HL-60/S4 treated with phorbol 12-myristate 13-acetate at 8.2 ng/mL for 4 days and 3 days (cell line): ENCODE results near the gene FADS1.

Source experiments
- in situ Hi-C: fragments of 300-500 bp; cut with MboI; formaldehyde crosslinking; loops from 2 replicates; pipeline ENCODE4 v1.15.0; 2022; ENCODE audit warnings: low sequenced_read_pairs

Gene FADS1

GRCh38 chr11:61778920-61779650 is 37.7 kb downstream of the FADS1 start:
- in situ Hi-C loops: no loop called here

GRCh38 chr11:61778357-61778886 is 38.4 kb downstream of the FADS1 start:
- in situ Hi-C loops: no loop called here

GRCh38 chr11:61777234-61778090 is 39.3 kb downstream of the FADS1 start:
- in situ Hi-C loops: no loop called here

- in situ Hi-C loops: no loop called here
These were observed 40.2 kb downstream of the FADS1 start for GRCh38 chr11:61776561-61777075.

GRCh38 chr11:61775606-61776554 is 40.9 kb downstream of the FADS1 start:
- in situ Hi-C loops: no loop called here

GRCh38 chr11:61775106-61775505 is 41.7 kb downstream of the FADS1 start:
- in situ Hi-C loops: no loop called here

- in situ Hi-C loops: no loop called here
These were observed 42.4 kb downstream of the FADS1 start for GRCh38 chr11:61774411-61774810.

- in situ Hi-C loops: no loop called here
These were observed 43.0 kb downstream of the FADS1 start for GRCh38 chr11:61773809-61774208.

GRCh38 chr11:61773356-61773755 is 43.4 kb downstream of the FADS1 start:
- in situ Hi-C loops: no loop called here

- in situ Hi-C loops: no loop called here
These were observed 44.8 kb downstream of the FADS1 start for GRCh38 chr11:61771985-61772455.

- in situ Hi-C loops: no loop called here
These were observed 45.5 kb downstream of the FADS1 start for GRCh38 chr11:61771195-61771894.

GRCh38 chr11:61769946-61770683 is 46.7 kb downstream of the FADS1 start:
- in situ Hi-C loops: no loop called here

- in situ Hi-C loops: no loop called here
These were observed 47.5 kb downstream of the FADS1 start for GRCh38 chr11:61769169-61769920.

GRCh38 chr11:61768376-61769076 is 48.3 kb downstream of the FADS1 start:
- in situ Hi-C loops: no loop called here

GRCh38 chr11:61766353-61766841 is 50.4 kb downstream of the FADS1 start:
- in situ Hi-C loops: no loop called here

GRCh38 chr11:61765550-61766253 is 51.1 kb downstream of the FADS1 start:
- in situ Hi-C loops: no loop called here
